BLaER1 treated with 17β-estradiol and CSF1 and Interleukin-3, amounts not matched to agents 10 nM and 100 nM (cell line): ENCODE data around the gene DTNA.

ENCODE experiments used
- H3K27ac ChIP-seq, 11 experiments: shearing (Covaris generic); formaldehyde crosslinking; 2 replicates each; pipeline ENCODE4 v1.8.1; 2022
- H3K27me3 ChIP-seq, 11 experiments: shearing (Covaris generic); formaldehyde crosslinking; 2 replicates each; pipeline ENCODE4 v1.8.1; 2022
- H3K36me3 ChIP-seq, 11 experiments: shearing (Covaris generic); formaldehyde crosslinking; 2 replicates each; pipeline ENCODE4 v1.8.1; 2022
- H3K4me1 ChIP-seq, 10 experiments: shearing (Covaris generic); formaldehyde crosslinking; 2 replicates each; pipeline ENCODE4 v1.8.1; 2022
- H3K4me2 ChIP-seq, 11 experiments: shearing (Covaris generic); formaldehyde crosslinking; 2 replicates each; pipeline ENCODE4 v1.8.1; 2022
- H3K4me3 ChIP-seq, 10 experiments: shearing (Covaris generic); formaldehyde crosslinking; 2 replicates each; pipeline ENCODE4 v1.8.1; 2022
- H3K9ac ChIP-seq, 11 experiments: shearing (Covaris generic); formaldehyde crosslinking; 2 replicates each; pipeline ENCODE4 v1.8.1; 2022
- H3K9me3 ChIP-seq, 11 experiments: shearing (Covaris generic); formaldehyde crosslinking; replicated peaks in 1 of 11; 2 replicates each; pipeline ENCODE4 v1.8.1; 2022
- H4K20me1 ChIP-seq, 11 experiments: shearing (Covaris generic); formaldehyde crosslinking; 2 replicates each; pipeline ENCODE4 v1.8.1; 2022
- Cebpa-rat ChIP-seq, 11 experiments: shearing (Covaris generic); IDR thresholded peaks; 2 replicates each; pipeline ENCODE4 v1.8.1; 2022

DTNA gene

DNA sequence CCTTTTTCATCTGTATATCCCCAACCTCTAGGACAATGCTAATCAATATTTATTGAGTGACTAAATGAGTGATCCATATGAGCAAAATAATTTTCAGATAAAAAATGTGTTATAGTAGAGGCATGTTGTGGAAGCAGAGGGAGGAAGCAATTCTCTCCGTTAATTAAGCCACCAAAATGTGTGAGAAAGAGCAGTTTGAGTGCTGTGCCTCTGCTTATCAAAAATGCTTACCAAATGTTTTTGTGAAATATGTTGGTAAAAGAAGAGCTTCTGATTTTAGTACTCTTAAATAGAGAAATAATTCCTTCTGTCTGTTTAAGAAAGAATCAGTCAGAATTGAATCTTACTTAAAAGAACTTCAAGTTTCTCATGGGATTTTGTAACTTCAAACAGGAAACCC lies 90.3 kb downstream of the DTNA start:
- Histone ChIP-seq H3K36me3 (peaks cover 0 to 81% (median 0%) of the 10 kb centered on the region in 11 experiments; a peak in 5 of 22 replicates), H3K9me3 (no peaks in the 10 kb centered on the region), H3K27me3 (no peaks in the 10 kb centered on the region), H3K4me3 (no peak overlapping the region), H3K4me2 (no peak overlapping the region), H3K27ac (no peak overlapping the region), H3K4me1 (no peaks in the 10 kb centered on the region), H4K20me1 (no peaks in the 10 kb centered on the region; a peak in 1 of 22 replicates), H3K9ac (no peak overlapping the region)
- no peak for TF ChIP-seq Cebpa-rat (IDR thresholded peaks at IDR 0.05)

DNA sequence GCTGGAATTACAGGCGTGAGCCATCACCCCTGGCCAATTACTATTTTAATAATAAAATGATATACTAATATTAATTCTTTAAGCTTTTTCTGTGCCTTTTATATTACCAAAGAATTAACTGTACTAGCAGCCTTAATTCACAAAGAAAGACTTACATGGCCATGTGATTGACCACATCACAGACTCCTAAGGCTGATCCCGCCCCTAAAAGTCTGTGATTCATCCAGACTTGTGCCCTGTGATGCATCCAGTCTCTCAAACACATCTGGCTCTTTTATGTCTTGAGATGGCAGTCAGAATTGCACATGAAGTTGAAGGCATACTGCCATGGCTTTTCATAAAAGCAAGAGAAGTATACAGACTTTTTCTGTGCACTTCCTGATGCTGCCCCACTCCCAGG lies 91.7 kb downstream of the DTNA start:
- no peak overlapping the region for H3K4me3 ChIP-seq
- no peaks in the 10 kb centered on the region for H3K9me3 ChIP-seq
- H3K4me1 ChIP-seq: no peaks in the 10 kb centered on the region
- no peak overlapping the region for H3K27ac ChIP-seq
- H3K36me3 ChIP-seq: peaks cover 0 to 80% (median 0%) of the 10 kb centered on the region in 11 experiments; a peak in 4 of 22 replicates
- no peaks in the 10 kb centered on the region for H3K27me3 ChIP-seq
- H3K4me2 ChIP-seq: no peak overlapping the region
- no peak overlapping the region for H3K9ac ChIP-seq
- H4K20me1 ChIP-seq: no peaks in the 10 kb centered on the region; a peak in 1 of 22 replicates
- TF ChIP-seq Cebpa-rat (IDR thresholded peaks at IDR 0.05): no peak

DNA sequence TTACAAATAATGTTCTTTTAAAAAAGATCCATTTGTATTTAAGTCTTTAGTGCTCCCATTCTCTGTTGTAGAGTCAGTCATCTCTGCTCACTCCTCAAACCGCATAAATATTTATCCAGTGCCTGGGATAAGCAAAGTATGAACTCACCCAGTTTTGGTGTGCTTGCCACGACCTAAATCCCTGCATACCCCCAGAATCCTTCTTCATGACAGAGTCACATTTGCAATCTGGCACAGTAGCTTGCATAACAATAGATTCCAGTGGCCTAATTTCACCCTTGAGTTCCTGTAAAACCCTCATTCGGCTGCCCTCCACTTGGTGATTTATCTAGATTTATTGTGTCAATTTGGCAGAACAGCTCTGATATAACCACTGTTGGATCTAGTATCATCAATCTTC lies 92.9 kb downstream of the DTNA start:
- Histone ChIP-seq H3K4me1 (no peaks in the 10 kb centered on the region), H3K27me3 (no peaks in the 10 kb centered on the region), H3K4me3 (no peak overlapping the region), H4K20me1 (no peaks in the 10 kb centered on the region; a peak in 1 of 22 replicates), H3K27ac (no peak overlapping the region), H3K9ac (no peak overlapping the region), H3K9me3 (no peaks in the 10 kb centered on the region), H3K36me3 (peaks cover 0 to 77% (median 0%) of the 10 kb centered on the region in 11 experiments; a peak in 4 of 22 replicates), H3K4me2 (no peak overlapping the region)
- TF ChIP-seq Cebpa-rat (IDR thresholded peaks at IDR 0.05): no peak

DNA sequence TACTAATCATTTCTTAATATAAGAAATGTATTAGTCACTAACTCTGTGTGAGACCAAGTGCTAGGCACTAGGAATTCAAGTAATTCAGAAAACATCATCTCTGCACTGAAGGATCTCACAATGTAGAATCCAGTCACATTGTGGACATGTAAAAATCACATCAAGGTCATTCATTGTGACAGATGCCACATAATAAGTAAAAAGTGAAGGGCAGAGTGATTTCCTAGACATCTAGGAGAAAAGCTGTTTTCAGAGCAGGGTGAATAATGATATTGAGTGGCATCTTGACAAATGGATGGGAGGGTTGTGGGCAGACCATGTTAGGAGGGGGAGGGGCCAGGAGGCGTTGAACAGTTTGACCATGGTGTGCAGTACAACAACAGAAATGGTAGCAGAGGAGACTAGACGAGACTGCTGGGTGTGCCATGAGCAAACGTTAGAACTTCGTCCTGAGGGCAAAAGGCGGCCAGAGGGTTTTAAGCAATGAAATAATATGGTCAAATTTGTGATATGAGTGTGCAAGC lies 93.8 kb downstream of the DTNA start:
- no peak for TF ChIP-seq Cebpa-rat (IDR thresholded peaks at IDR 0.05)

DNA sequence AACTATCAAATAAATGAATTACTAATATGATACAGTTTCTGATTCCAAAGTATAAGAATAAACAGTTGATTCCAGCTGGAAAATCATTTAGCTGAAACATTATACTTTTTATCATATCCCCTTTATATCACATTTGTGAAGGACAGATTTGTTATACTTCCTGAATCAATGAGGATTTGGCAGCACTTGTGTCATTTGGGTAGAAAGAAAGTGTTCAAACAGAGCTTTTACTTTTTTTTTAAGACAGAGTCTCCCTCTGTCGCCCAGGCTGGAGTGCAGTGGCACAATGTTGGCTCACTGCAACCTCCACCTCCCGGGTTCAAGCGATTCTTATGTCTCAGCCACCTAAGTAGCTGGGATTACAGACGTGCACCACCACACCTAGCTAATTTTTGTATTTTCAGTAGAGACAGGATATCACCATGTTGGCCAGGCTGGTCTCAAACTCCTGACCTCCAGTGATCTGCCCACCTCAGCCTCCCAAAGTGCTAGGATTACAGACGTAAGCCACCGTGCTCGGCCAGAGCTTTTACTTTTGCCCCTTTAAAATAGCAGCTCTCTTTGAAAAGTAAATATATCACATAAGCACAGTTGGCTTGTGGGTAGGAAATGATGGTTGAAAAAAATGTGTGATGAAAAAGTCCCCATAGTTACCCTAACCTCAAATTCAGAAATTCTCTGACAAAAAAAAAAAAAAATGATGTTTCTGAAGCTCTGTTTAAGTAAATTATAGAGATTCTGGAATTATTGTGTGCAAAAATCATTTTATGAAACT lies 95.2 kb downstream of the DTNA start:
- H3K9me3 ChIP-seq: no peaks in the 10 kb centered on the region
- no peaks in the 10 kb centered on the region; a peak in 1 of 22 replicates for H4K20me1 ChIP-seq
- no peaks in the 10 kb centered on the region for H3K4me1 ChIP-seq
- no peak for TF ChIP-seq Cebpa-rat (IDR thresholded peaks at IDR 0.05)
- H3K36me3 ChIP-seq: peaks cover 0 to 69% (median 0%) of the 10 kb centered on the region in 11 experiments; a peak in 4 of 22 replicates
- no peak overlapping the region for H3K4me3 ChIP-seq
- no peak overlapping the region for H3K9ac ChIP-seq
- H3K27ac ChIP-seq: no peak overlapping the region
- no peaks in the 10 kb centered on the region for H3K27me3 ChIP-seq
- no peak overlapping the region for H3K4me2 ChIP-seq

More for the DNA sequence above, 93.8 kb downstream of the DTNA start:
- Histone ChIP-seq H4K20me1 (no peaks in the 10 kb centered on the region; a peak in 1 of 22 replicates), H3K27me3 (no peaks in the 10 kb centered on the region), H3K4me3 (no peak overlapping the region), H3K9me3 (no peaks in the 10 kb centered on the region), H3K9ac (no peak overlapping the region), H3K36me3 (peaks cover 0 to 70% (median 0%) of the 10 kb centered on the region in 11 experiments; a peak in 4 of 22 replicates), H3K4me2 (no peak overlapping the region), H3K4me1 (no peaks in the 10 kb centered on the region), H3K27ac (no peak overlapping the region)

DNA sequence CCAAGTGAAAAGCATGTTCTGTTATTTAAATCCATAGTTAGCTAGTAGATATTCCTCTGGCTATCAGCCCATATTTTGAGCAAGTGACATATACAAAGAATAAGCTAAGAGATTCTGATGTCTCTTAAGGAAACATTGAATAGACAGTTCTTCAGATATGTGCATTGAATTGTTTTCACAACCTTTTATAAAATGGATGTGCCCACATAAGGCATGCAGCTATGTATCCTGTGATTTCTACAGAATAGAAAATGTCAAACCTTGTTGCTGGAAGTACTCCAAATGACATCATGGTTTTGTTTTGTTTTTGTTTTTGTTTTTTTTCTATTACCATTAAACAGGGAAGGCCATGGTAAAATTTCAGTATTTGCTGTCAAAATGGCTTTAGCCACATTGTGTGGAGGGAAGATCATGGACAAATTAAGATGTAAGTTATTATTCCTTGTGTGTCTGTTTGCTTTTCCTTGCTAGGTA lies 95.8 kb downstream of the DTNA start:
- no peak for TF ChIP-seq Cebpa-rat (IDR thresholded peaks at IDR 0.05)
- H4K20me1 ChIP-seq: no peaks in the 10 kb centered on the region; a peak in 1 of 22 replicates
- no peaks in the 10 kb centered on the region for H3K27me3 ChIP-seq
- H3K9me3 ChIP-seq: no peaks in the 10 kb centered on the region
- H3K4me3 ChIP-seq: no peak overlapping the region
- peaks cover 0 to 68% (median 0%) of the 10 kb centered on the region in 11 experiments; a peak in 4 of 22 replicates for H3K36me3 ChIP-seq
- no peak overlapping the region for H3K4me2 ChIP-seq
- H3K27ac ChIP-seq: no peak overlapping the region
- no peaks in the 10 kb centered on the region for H3K4me1 ChIP-seq
- no peak overlapping the region for H3K9ac ChIP-seq

DNA sequence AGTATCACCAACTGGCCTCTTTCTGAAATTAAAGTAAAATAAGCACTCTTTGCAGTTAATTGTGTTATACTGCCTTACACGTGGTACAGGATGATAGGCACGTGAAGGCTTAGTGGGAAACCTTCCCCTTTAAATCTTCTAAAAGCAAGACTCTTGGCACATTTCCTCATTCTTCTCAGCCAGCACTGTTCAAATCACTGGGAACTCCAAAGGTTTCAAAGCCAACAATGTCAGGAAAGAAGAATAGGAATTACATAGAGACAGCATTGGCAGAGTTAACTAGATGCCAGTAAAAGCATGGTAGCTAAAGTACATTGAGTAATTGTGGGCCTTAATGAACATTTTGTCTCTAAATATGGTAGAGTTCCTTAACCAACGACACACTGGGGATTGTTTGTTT lies 96.4 kb downstream of the DTNA start:
- Histone ChIP-seq H3K4me1 (no peaks in the 10 kb centered on the region), H3K4me2 (no peak overlapping the region), H3K27me3 (no peaks in the 10 kb centered on the region), H3K27ac (no peak overlapping the region), H3K9me3 (no peaks in the 10 kb centered on the region), H3K9ac (no peak overlapping the region), H4K20me1 (no peaks in the 10 kb centered on the region), H3K4me3 (no peak overlapping the region), H3K36me3 (peaks cover 0 to 72% (median 0%) of the 10 kb centered on the region in 11 experiments; a peak in 4 of 22 replicates)
- TF ChIP-seq Cebpa-rat (IDR thresholded peaks at IDR 0.05): no peak

DNA sequence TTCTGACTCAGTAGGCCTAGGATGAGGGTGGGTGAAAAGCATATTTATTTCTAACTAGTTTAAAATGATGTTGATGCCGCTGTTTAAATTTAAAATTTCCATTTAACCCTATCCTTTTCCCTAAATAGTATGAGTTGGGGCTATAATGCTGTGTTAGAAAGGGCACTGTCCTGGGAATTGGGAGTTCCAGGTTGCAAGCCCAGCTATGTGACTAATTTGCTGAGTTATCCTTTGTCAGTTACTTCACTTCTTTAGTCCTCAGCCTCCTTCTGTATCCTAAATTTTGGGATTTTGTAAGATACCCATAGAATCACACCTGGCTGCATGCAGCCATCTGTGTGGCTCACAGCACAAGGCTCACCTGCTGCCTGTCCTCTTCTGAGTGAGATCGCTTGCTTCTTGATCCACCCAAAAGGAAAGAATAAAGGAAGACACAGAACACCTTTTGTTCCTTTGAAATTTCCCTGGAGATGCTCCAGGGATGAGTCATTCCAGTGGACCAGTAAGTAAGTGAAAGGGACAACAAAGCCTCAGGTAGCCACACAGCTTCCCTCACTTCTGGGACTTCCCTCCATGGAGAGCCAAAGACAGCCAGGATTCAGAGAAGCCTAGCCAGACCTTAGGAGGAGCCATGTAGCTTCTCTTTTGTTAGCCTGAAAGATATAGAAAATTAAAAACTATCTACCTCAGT lies 97.2 kb downstream of the DTNA start:
- H3K9me3 ChIP-seq: no peaks in the 10 kb centered on the region
- peaks cover 0 to 74% (median 0%) of the 10 kb centered on the region in 11 experiments; a peak in 7 of 22 replicates for H3K36me3 ChIP-seq
- H3K4me3 ChIP-seq: no peak overlapping the region
- no peaks in the 10 kb centered on the region for H4K20me1 ChIP-seq
- H3K9ac ChIP-seq: no peak overlapping the region
- no peak overlapping the region for H3K4me2 ChIP-seq
- H3K27ac ChIP-seq: no peak overlapping the region
- H3K4me1 ChIP-seq: no peaks in the 10 kb centered on the region
- TF ChIP-seq Cebpa-rat (IDR thresholded peaks at IDR 0.05): no peak
- no peaks in the 10 kb centered on the region for H3K27me3 ChIP-seq

DNA sequence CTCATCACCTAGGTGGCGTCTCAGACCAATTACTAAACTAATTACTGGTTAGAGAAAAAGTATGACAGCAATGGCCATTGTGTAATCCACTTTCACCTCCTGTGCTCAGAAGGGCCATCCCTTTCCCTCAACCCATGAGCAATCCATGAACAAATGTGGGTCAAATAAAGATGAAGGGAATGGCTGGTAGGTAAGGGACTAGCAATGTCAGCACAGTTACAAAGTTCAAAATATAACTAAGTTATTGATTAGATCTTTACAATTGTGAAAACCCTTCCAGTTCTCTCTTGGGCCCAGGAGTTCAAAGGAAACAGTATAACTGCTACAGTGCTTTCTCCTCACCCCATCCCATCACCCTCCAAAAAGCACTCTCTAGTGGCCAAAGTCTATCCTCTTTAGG lies 98.3 kb downstream of the DTNA start:
- no peaks in the 10 kb centered on the region for H3K4me1 ChIP-seq
- no peaks in the 10 kb centered on the region for H3K27me3 ChIP-seq
- H3K27ac ChIP-seq: no peak overlapping the region
- no peak for TF ChIP-seq Cebpa-rat (IDR thresholded peaks at IDR 0.05)
- H4K20me1 ChIP-seq: no peaks in the 10 kb centered on the region
- peaks cover 0 to 75% (median 0%) of the 10 kb centered on the region in 11 experiments; a peak in 9 of 22 replicates for H3K36me3 ChIP-seq
- no peak overlapping the region for H3K9ac ChIP-seq
- H3K9me3 ChIP-seq: no peaks in the 10 kb centered on the region
- H3K4me3 ChIP-seq: no peak overlapping the region
- no peak overlapping the region for H3K4me2 ChIP-seq
